Measurements from ENCODE around the gene AAK1. TPM values are rescaled to one million over a fixed set of nuclear protein-coding genes. Genes with fewer than 3 reads are reported as not detected.

Gene AAK1
- total RNA-seq, 1 experiment from 2014 or later = 30.6 TPM

GRCh38 chr2:69539549-69539908 lies 104.0 kb downstream of the AAK1 start:
- no peak overlapping the region for H2BK15ac ChIP-seq (ENCODE audit: low read depth, low read length)
- no peaks in the 10 kb centered on the region for H3K23me2 ChIP-seq (ENCODE audit: insufficient read length, low read depth, low read length, poor library complexity, severe bottlenecking)
- no peak overlapping the region for H3K4me2 ChIP-seq (ENCODE audit: insufficient read depth, insufficient read length, low read length)
- H4K5ac ChIP-seq (ENCODE audit: insufficient read length, low read depth, low read length) = no peak overlapping the region
- H3K27ac Mint-ChIP-seq = peak overlapping the region in 1 of 3 experiments; percentile 15; a peak in 2 of 7 replicates
- H4K20me1 ChIP-seq (ENCODE audit: control insufficient read depth, insufficient read depth, insufficient read length) = no peaks in the 10 kb centered on the region
- H3K27ac ChIP-seq (ENCODE audit: insufficient read length, low read depth, low read length) = no peak overlapping the region
- H3K4ac ChIP-seq (ENCODE audit: low read depth, low read length) = no peak overlapping the region
- H3K27me3 ChIP-seq (ENCODE audit: insufficient read depth, low read length) = no peaks in the 10 kb centered on the region
- no peaks in the 10 kb centered on the region for H3K9me3 Mint-ChIP-seq
- H2BK5ac ChIP-seq (ENCODE audit: insufficient read length, low read length) = no peak overlapping the region
- no peaks in the 10 kb centered on the region for H3K79me2 ChIP-seq (ENCODE audit: insufficient read depth, low read length)
- H3K4me1 Mint-ChIP-seq = peaks cover 0 to 2% of the 10 kb centered on the region in 2 experiments; a peak in 1 of 4 replicates
- no peak for DNase-seq
- peaks cover 5 to 6% (median 6%) of the 10 kb centered on the region in 3 experiments for H3K36me3 Mint-ChIP-seq (ENCODE audit: insufficient read depth in 1 of 3, low read depth in 3 of 3)
- H2BK120ac ChIP-seq (ENCODE audit: low read depth, low read length, poor library complexity, severe bottlenecking) = no peak overlapping the region
- no peak overlapping the region for H2AK5ac ChIP-seq (ENCODE audit: insufficient read length, low read length)
- no peaks in the 10 kb centered on the region for H3K9me3 ChIP-seq (ENCODE audit: control insufficient read depth, low read depth, low read length)
- H2BK12ac ChIP-seq (ENCODE audit: insufficient read length, low read depth, low read length) = no peak overlapping the region
- H3K18ac ChIP-seq (ENCODE audit: insufficient read length, low read depth, low read length) = no peak overlapping the region
- H3K9ac ChIP-seq (ENCODE audit: extremely low read depth, insufficient read length, low read length) = no peak overlapping the region
- no peak overlapping the region for H3K23ac ChIP-seq (ENCODE audit: insufficient read length, low read depth, low read length)
- no peak overlapping the region for H2BK20ac ChIP-seq (ENCODE audit: low read depth, low read length, poor library complexity, severe bottlenecking)
- H4K8ac ChIP-seq (replicated peaks; ENCODE audit: insufficient read length, low read depth, low read length) = no peak overlapping the region
- H4K91ac ChIP-seq (ENCODE audit: insufficient read length, low read depth, low read length) = no peak overlapping the region
- H3K14ac ChIP-seq (ENCODE audit: insufficient read depth, low read length) = no peak overlapping the region
- H3K56ac ChIP-seq (ENCODE audit: insufficient read length, low read depth, low read length) = no peak overlapping the region
- no peak overlapping the region for H3T11ph ChIP-seq (ENCODE audit: low read length)
- H3K27me3 Mint-ChIP-seq (ENCODE audit: low read depth) = no peaks in the 10 kb centered on the region
- H3K79me1 ChIP-seq (ENCODE audit: insufficient read depth, low read depth, low read length, poor library complexity, severe bottlenecking) = no peaks in the 10 kb centered on the region
- no peak overlapping the region for H3K4me3 Mint-ChIP-seq
- H3K4me1 ChIP-seq (ENCODE audit: insufficient read depth, low read length) = no peaks in the 10 kb centered on the region
- no peak overlapping the region for H2AFZ ChIP-seq (ENCODE audit: low read length)
- no peak for TF ChIP-seq CTCF (conservative IDR thresholded peaks at IDR 0.05)
